ACC112 (cell line): ENCODE data around the gene PDE9A.
"Not testable (repeated sequence)": the region's sequence is repeated elsewhere in the genome, so short reads cannot be mapped to it uniquely, and the experiment has no call there.

Source experiments
- H2AFZ ChIP-seq: fragments of 200-600 bp; sonication (generic); one replicate; pipeline ENCODE4 v1.6.0; 2017; ENCODE audit warnings: antibody characterized with exemption, low read length; ENCODE audit not compliant: unreplicated experiment
- H3K27ac ChIP-seq: fragments of 200-600 bp; sonication (generic); 2 replicates; pipeline ENCODE4 v1.5.1; 2014; ENCODE audit warnings: low read depth, mild to moderate bottlenecking, antibody characterized with exemption, low read length, moderate library complexity
- H3K27me3 ChIP-seq: fragments of 200-600 bp; sonication (generic); 2 replicates; pipeline ENCODE4 v1.6.1; 2014; ENCODE audit warnings: mild to moderate bottlenecking, antibody characterized with exemption, low read length, moderate library complexity, mixed read lengths; ENCODE audit not compliant: insufficient read depth
- H3K36me3 ChIP-seq: fragments of 200-600 bp; sonication (generic); 2 replicates; pipeline ENCODE4 v1.6.1; 2016; ENCODE audit warnings: mild to moderate bottlenecking, antibody characterized with exemption, low read length, moderate library complexity, mixed read lengths; ENCODE audit not compliant: insufficient read depth
- H3K4me1 ChIP-seq: fragments of 200-600 bp; sonication (generic); one replicate; pipeline ENCODE4 v1.6.1; 2016; ENCODE audit warnings: low read length, mixed read lengths; ENCODE audit not compliant: insufficient read depth, unreplicated experiment, control insufficient read depth
- H3K4me3 ChIP-seq: fragments of 200-600 bp; sonication (generic); 2 replicates; pipeline ENCODE4 v1.5.1; 2014; ENCODE audit warnings: mild to moderate bottlenecking, low read depth, low read length
- H3K79me2 ChIP-seq: fragments of 200-600 bp; sonication (generic); one replicate; pipeline ENCODE4 v1.6.0; 2016; ENCODE audit warnings: low read length; ENCODE audit not compliant: control insufficient read depth, unreplicated experiment, insufficient read depth

The PDE9A gene

DNA sequence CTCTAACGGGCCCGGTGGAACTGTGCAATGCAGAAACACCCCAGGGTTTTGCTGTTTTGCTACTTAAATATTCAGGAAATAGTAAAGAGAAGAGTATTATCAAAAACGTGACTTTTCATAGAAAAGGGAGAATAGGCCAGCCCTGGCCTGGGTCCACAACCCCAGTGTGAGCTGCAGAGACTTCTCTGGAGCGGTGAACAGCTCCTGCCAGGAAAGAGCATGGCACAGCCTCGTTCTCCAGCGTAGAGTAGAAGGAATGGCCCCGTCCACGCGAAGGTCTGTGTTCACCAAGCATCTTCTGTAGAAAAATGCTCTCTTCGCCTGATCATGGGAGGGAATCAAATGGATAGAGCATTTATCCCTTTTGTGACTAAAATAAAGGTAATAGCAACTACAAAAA lies 51.4 kb downstream of the PDE9A start:
- no peak overlapping the region for H3K27ac ChIP-seq

DNA sequence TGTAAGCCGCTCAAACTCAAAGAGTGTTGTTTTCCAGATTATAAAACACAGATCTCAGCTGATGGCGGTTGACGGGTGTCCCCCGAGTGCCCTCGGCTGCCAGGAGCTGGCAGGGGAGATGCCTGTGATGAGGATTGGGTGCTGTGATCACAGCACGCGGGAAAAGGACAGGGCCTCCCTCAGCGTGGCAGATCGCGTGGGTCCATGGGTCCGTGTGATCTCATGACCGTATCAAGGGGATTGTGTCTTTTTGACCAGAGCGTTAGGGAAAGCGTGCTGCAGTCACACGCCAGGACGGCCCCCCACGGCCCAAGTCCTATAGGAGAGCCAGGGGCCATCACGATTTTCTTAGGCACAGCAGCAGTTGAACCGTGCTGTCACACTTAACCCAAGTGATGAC lies 51.9 kb downstream of the PDE9A start:
- Histone ChIP-seq H3K36me3 (no peaks in the 10 kb centered on the region), H3K4me3 (no peak overlapping the region), H3K79me2 (no peaks in the 10 kb centered on the region), H3K27me3 (peaks cover 8% of the 10 kb centered on the region), H3K27ac (no peak overlapping the region), H2AFZ (no peak overlapping the region), H3K4me1 (no peaks in the 10 kb centered on the region)

More for the DNA sequence above, 51.4 kb downstream of the PDE9A start:
- H3K36me3 ChIP-seq: no peaks in the 10 kb centered on the region
- H2AFZ ChIP-seq: no peak overlapping the region
- peaks cover 8% of the 10 kb centered on the region for H3K27me3 ChIP-seq
- H3K4me1 ChIP-seq: no peaks in the 10 kb centered on the region
- no peak overlapping the region for H3K4me3 ChIP-seq
- no peaks in the 10 kb centered on the region for H3K79me2 ChIP-seq

DNA sequence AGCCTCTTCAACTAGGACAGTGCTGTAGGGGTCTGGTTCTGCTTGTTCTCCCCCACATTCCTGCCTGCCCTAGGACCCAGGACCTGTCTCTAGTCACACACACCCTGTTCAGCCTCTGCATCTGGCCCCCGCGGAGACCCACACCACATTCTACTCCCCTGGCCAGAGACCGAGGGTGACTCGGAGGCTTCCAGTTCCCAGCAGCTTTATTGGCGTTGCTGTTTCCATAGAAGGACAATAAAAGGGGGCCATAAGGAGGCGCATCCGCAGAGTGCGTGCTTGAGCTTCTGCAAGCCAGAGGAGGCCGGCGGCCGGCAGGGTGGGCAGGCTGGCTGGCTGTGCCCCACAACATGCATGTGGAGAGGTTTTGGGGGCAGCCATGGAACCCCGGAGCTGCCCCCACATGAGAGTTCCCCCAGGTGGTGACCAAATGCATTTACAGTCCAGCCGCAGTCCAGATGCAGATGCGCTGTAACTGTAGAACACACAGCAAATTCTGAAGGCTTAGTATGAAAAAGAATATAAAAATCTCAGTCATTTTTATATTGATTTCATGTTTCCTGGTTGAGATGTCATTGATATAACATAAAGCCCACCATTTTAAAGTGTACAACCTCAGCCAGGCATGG lies 52.4 kb downstream of the PDE9A start:
- peaks cover 8% of the 10 kb centered on the region for H3K27me3 ChIP-seq
- H2AFZ ChIP-seq: no peak overlapping the region
- H3K4me1 ChIP-seq: no peaks in the 10 kb centered on the region
- H3K4me3 ChIP-seq: no peak overlapping the region
- H3K36me3 ChIP-seq: no peaks in the 10 kb centered on the region
- H3K79me2 ChIP-seq: no peaks in the 10 kb centered on the region
- H3K27ac ChIP-seq: no peak overlapping the region

DNA sequence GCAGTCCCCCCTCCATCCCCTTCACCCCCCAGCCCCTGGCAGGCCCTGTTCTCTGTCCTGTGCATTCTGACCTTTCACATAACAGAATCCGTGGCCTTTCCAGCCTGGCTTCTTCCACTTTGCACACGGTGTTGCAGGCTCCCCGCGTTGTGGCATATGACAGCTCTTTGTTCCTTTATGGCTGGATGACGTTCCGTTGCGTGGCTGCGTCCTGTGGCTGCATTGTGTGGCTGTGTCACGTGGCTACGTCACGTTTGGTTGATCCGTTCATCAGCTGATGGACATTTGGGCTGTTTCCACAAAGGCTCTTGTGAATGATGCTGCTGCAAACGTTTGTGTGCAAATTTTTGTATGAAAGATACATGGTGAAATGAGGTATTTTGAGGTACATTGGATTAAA lies 53.3 kb downstream of the PDE9A start:
- Histone ChIP-seq H3K4me1 (no peaks in the 10 kb centered on the region), H3K27ac (no peak overlapping the region), H3K4me3 (no peak overlapping the region), H3K27me3 (peaks cover 8% of the 10 kb centered on the region), H2AFZ (no peak overlapping the region), H3K36me3 (no peaks in the 10 kb centered on the region), H3K79me2 (no peaks in the 10 kb centered on the region)

DNA sequence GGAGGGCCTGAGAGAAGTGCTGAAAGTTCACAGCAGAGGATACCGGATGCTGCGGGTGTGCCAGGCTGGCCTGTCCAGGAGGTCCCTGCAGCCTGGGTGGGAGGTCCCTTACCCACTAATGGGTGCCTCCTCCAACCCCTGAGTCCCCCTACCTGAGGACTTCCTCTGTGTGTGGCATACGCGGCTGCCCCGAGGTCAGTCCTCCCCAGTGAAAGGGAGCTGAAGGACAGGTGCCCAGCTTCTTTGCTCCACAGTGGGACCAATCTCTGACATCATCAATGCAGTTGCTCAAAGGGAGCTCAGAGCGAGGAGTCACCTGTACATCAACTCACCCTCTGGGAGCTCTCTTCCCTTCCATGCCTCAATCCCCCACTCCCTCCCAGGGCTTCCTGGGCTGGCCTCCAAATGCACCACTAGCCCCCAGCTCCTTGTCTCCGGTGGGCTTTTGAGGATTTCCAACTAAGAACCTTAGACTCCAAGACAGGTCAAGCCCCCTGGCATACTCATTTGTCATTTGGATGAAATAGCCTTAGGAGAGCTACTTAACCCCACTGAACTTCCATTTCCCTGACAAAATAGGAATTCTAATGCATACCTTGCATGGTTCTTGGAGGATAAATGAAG lies 53.9 kb downstream of the PDE9A start:
- Histone ChIP-seq H3K79me2 (no peaks in the 10 kb centered on the region), H3K4me3 (no peak overlapping the region), H2AFZ (no peak overlapping the region), H3K27ac (no peak overlapping the region), H3K27me3 (peaks cover 3% of the 10 kb centered on the region), H3K4me1 (no peaks in the 10 kb centered on the region), H3K36me3 (no peaks in the 10 kb centered on the region)

DNA sequence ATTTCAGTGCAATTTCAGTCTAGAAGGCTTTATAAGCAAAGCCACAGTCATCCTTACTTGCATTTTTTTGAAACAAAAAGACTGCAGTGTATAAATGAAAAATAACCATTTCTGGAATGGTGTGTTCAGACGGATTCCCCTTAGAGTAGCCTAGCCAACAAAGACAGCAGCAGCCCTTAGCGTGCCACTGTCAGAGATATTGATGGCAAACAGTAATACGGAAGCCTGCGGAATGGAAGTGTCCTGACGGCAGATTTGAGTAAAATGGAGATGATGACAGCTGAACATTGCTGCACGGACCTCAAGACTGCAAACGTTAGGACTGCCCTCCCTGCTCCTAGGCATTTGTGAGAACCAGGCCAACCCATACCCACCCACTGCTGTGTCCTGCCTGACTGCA lies 54.7 kb downstream of the PDE9A start:
- H3K79me2 ChIP-seq: no peaks in the 10 kb centered on the region
- no peaks in the 10 kb centered on the region for H3K4me1 ChIP-seq
- H3K27ac ChIP-seq: no peak overlapping the region
- no peak overlapping the region for H3K4me3 ChIP-seq
- no peak overlapping the region for H2AFZ ChIP-seq
- no peaks in the 10 kb centered on the region for H3K36me3 ChIP-seq
- H3K27me3 ChIP-seq: no peaks in the 10 kb centered on the region; the same call in 1 of the 2 replicates

DNA sequence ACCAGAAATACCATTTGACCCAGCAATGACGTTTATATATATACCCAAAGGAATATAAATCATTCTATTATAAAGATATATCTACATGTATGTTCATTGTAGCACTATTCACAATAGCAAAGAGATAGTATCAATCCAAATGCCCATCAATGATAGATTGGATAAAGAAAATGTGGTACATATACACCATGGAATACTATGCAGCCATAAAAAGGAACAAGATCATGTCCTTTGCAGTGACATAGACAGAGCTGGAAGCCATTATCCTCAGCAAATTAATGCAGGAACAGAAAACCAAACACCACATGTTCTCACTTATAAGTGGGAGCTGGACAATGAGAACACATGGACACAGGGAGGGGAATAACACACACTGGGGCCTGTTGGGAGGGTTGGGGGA lies 55.5 kb downstream of the PDE9A start:
- H3K79me2 ChIP-seq, H2AFZ ChIP-seq, H3K27me3 ChIP-seq, H3K27ac ChIP-seq, H3K4me1 ChIP-seq, H3K36me3 ChIP-seq, H3K4me3 ChIP-seq: not testable (repeated sequence)

DNA sequence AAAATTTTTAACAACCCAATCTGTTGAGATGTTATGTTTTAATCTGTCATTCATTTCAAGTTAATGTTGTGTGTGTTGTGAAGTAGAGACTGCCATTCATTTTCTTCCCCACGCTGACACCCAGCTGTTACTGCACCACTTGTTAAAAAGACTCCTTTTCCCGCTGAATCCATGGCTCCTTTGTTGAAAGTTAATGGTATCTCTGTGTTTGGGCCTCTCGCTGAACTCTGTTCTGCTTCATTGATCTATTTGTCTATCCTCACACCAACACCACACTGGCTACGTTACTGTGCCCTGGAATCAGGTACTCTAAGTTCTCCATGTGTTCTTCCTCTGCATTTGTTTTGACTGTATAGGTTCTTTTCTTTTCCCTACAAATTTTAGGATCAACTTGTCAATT lies 58.2 kb downstream of the PDE9A start:
- no peak overlapping the region for H2AFZ ChIP-seq
- no peaks in the 10 kb centered on the region for H3K4me1 ChIP-seq
- H3K79me2 ChIP-seq: no peaks in the 10 kb centered on the region
- H3K27me3 ChIP-seq: no peaks in the 10 kb centered on the region; the same call in 1 of the 2 replicates
- no peak overlapping the region for H3K4me3 ChIP-seq
- no peaks in the 10 kb centered on the region for H3K36me3 ChIP-seq
- no peak overlapping the region for H3K27ac ChIP-seq

DNA sequence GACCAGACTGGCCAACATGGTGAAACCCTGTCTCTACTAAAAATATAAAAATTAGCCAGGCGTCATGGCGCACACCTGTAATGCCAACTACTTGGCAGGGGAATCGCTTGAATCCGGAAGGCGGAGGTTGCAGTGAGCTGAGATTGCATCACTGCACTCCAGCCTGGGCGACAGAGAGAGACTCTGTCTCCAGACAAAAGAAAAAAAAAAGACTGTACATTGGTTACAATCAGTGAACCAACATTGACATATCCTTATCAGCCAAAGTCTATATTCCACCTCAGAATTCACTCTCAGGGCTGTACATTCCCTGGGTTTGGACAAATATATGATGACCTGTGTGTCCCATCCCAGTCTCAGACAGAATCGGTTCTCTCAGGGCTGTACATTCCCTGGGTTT lies 62.0 kb downstream of the PDE9A start:
- H2AFZ ChIP-seq, H3K36me3 ChIP-seq, H3K27me3 ChIP-seq, H3K4me1 ChIP-seq, H3K4me3 ChIP-seq, H3K27ac ChIP-seq, H3K79me2 ChIP-seq: not testable (repeated sequence)

DNA sequence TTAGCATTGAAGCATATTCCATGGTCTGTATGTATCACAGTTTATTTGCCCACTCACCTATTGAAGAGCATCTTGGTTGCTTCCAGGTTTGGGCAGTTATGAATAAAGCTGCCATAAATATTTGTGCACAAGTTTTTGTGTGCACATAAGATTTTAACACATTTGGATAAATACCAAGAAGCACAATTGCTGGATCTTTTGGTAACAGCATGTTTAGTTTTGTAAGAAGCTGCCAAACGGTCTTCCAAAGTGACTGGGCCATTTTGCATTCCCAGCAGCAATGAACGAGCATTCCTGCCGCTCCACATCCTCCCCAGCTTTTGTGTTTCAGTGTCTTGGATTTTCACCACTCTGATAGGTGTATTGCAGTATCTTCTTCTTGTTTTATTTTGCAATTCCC lies 62.7 kb downstream of the PDE9A start:
- Histone ChIP-seq H2AFZ (no peak overlapping the region), H3K79me2 (no peaks in the 10 kb centered on the region), H3K4me1 (peaks cover 11% of the 10 kb centered on the region), H3K27ac (no peak overlapping the region), H3K27me3 (no peaks in the 10 kb centered on the region; the same call in 1 of the 2 replicates), H3K4me3 (no peak overlapping the region), H3K36me3 (no peaks in the 10 kb centered on the region)

DNA sequence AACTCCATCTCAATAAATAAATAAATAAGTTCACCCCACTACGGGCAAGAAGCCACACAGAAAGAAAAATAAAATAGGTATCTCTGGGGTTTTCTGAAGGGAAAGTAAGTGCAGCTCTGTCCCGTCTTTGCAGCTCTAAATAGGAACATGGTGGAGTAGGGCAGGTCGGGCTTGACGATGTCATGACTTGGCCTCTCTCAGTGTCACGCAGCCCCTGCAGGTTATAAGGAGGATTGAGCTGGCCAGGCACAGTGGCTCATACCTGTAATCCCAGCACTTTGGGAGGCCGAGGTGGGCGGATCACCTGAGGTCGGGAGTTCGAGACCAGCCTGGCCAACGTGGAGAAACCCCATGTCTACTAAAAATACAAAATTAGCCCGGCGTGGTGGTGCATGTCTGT lies 67.1 kb downstream of the PDE9A start:
- H3K79me2 ChIP-seq, H3K27ac ChIP-seq, H2AFZ ChIP-seq, H3K36me3 ChIP-seq, H3K27me3 ChIP-seq, H3K4me3 ChIP-seq: not testable (repeated sequence)
- peaks cover 48% of the 10 kb centered on the region for H3K4me1 ChIP-seq
